ENCODE measurements around the gene TIE1.

GRCh38 chr1:43267818-43268425, 32.9 kb upstream of the TIE1 start:
- TF ChIP-seq CTCF (conservative IDR thresholded peaks at IDR 0.05), result no peak
- no peak for TF ChIP-seq ZFX (IDR thresholded peaks at IDR 0.05)

Measured in C4-2B (cell line).